GM18951 (cell line): ENCODE data around the gene GLRB.

Source experiments
- POLR2A ChIP-seq: IDR thresholded peaks from 4 replicates; pipeline ENCODE4 v1.6.1; 2011; ENCODE audit warnings: mild to moderate bottlenecking; ENCODE audit not compliant: insufficient read length, insufficient read depth; ENCODE audit errors: extremely low read depth
- in situ Hi-C: fragments of 300-500 bp; cut with MboI; formaldehyde crosslinking; loops from one replicate; pipeline ENCODE4 v1.12.0; 2022; ENCODE audit warnings: low sequenced_read_pairs, mixed read lengths, inconsistent platforms; ENCODE audit not compliant: unreplicated experiment

GLRB gene

DNA sequence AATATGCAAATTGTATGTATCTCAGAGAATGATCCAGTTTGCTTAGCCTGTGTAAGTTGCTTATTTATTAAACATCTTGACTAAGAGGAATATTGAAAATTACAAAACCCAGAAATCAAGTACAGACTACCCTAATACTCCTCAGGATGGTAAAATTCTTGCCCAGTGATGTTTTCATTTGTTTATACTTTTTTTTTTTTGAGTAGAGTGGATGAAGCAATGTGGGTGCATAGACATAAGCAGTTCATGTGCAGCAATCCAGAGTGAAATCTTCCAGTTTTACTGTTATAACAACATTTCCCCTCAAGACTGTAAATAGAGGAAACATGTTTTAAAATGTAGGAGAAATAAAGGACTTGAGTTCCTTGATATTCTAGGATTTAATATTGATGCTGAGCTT is 4.7 kb downstream of the GLRB start:
- in situ Hi-C loops = no loop called here
- no peak for TF ChIP-seq POLR2A

- in situ Hi-C loops = no loop called here
- TF ChIP-seq POLR2A = no peak
Observed at GRCh38 chr4:157095716-157096115, 19.8 kb downstream of the GLRB start.

DNA sequence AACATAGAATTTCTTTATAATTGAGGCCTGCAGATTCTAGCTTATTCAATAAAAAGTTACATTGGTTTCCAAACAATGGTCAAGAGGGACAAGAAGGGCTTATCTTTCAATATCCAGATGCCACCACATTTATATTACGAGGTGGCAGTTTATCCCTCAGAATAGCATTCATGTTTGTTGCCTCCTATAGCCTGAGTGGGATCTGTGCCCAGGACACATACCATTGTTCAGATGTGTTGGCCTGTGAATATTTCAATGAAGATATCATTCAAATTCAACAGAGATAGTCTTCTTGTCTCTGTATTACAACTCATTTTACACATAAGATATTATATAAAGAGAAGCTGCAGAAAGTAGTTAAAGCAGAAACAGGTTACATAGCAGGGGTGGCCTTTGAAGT is 20.5 kb downstream of the GLRB start:
- no peak for TF ChIP-seq POLR2A
- in situ Hi-C loops = no loop called here

- in situ Hi-C loops = no loop called here
- no peak for TF ChIP-seq POLR2A
Observed at GRCh38 chr4:157099506-157099905, 23.6 kb downstream of the GLRB start.

- in situ Hi-C loops = no loop called here
- no peak for TF ChIP-seq POLR2A
Observed at GRCh38 chr4:157104541-157104940, 28.6 kb downstream of the GLRB start.

- in situ Hi-C loops = no loop called here
- no peak for TF ChIP-seq POLR2A
Observed at GRCh38 chr4:157114671-157115070, 38.7 kb downstream of the GLRB start.

GRCh38 chr4:157115613-157116335 is 39.8 kb downstream of the GLRB start:
- in situ Hi-C loops = no loop called here
- TF ChIP-seq POLR2A = no peak

DNA sequence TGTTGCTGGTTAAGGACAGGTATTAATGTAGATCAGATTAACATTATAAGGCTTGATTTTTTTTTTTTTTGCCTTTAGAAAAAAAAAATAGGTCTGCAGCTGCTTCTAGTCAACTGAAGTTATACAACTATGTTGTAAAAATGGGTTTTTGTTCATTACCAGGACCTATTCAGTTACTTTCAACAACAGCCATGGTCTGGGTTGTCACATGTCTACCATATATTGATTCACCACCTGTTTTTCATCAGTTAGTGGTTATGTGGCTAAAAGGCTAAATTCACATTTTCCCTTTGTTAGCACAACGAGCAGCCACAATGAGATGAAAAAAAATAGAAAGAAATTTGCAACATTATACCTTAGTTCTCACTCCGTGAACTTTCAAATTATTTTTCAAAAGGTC is 45.5 kb downstream of the GLRB start:
- no peak for TF ChIP-seq POLR2A
- in situ Hi-C loops = no loop called here

DNA sequence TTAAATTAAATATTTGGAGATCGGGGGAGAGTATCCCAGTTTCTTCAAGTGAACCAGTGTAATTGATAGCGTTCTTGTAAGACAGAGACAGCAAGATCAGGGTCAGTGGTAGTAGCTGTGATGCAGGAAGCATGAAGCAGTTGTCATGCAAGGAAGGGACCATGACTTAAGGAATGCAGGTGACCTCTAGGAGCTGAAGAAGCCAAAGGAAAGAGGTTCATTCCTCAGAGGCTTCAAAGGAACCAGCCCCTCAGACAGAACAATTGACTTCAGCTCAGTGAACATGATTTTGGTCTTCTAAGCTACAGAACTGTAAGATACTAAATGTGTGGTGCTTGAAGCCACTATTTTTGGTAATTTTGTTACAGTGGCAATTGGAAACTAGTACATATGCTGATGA is 51.6 kb downstream of the GLRB start:
- in situ Hi-C loops = no loop called here
- no peak for TF ChIP-seq POLR2A

DNA sequence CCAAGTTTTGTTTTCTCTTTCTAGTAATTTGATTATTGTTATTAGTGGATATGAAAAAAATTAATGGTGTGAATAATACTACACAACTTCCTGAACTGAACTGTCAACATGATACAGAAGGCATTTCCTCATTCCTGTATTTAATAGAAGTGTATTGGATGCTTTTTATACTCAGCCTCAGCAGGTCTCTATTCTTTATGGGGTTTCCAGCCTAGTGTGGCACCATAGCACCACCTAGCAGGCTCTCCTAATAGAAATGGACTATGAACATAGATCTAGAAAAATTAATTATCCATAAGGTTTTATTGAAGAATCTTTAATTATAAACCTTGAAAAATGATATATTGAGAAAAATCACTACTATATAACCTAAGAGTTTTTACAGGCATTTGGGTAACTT is 52.4 kb downstream of the GLRB start:
- TF ChIP-seq POLR2A = no peak
- in situ Hi-C loops = no loop called here

- TF ChIP-seq POLR2A = no peak
- in situ Hi-C loops = no loop called here
Observed at GRCh38 chr4:157141976-157142375, 66.0 kb downstream of the GLRB start.

DNA sequence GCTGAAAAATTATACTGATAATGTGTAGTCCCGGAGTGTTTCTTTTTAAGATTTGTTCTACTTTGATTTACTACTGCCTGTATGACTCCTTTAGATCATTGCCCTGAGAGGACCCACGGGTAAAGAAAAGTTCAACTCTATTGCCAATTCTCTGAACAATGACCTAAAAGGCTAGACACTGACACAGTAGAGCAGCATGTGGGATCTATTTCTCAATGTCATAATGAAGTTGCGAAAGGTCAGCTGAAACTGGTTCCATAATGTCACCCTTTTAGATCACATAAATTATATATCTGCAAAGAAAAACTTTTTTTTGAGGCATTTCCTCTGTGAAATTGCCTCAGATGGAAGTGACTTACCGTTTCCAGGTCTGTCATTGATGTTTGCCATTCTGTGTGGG is 67.4 kb downstream of the GLRB start:
- in situ Hi-C loops = no loop called here
- TF ChIP-seq POLR2A = no peak

GRCh38 chr4:157151711-157152110 is 75.8 kb downstream of the GLRB start:
- in situ Hi-C loops = no loop called here
- TF ChIP-seq POLR2A = no peak

- in situ Hi-C loops = no loop called here
- no peak for TF ChIP-seq POLR2A
Observed at GRCh38 chr4:157165935-157166610, 90.1 kb downstream of the GLRB start.
